GM15510 (cell line): Measurements from ENCODE around the gene KEAP1.

Experiments used
- POLR2A ChIP-seq: IDR thresholded peaks from 3 replicates; pipeline ENCODE4 v1.6.1; 2011; ENCODE audit warnings: borderline replicate concordance; ENCODE audit not compliant: insufficient read length; ENCODE audit errors: extremely low read depth

KEAP1 gene

DNA sequence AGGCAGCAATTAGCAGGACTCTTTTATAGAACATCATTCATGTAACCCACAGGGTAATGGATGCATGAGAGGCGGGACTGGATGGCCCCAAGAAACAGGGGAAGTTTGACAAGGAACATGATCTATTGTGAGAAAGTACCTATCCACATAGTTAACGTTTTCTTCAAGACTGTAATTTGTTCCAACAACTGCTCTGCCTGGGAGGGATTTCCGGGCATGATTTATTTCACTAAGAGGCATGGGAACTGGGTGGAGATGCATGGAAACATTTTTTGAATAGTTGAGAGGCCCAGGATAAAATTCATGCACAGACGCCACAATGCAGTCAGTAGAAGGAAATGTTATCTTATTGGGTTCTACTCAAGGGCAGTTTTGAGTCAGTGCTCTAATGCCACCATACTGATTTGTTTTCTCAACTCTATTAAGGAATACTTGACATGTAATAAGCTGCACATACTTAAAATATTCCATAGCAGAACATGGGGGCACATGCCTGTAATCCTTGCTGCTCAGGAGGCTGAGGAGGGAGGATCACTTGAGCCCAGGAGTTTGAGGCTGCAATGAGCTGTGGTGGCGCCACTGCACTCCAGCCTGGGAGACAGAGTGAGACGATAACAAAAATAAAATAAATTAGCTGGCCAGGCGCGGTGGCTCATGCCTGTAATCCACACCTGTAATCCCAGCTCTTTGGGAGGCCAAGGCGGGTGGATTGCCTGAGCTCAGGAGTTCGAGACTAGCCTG lies 30.7 kb upstream of the KEAP1 start:
- TF ChIP-seq POLR2A = no peak

GRCh38 chr19:10532457-10532856 lies 29.3 kb upstream of the KEAP1 start:
- TF ChIP-seq POLR2A = no peak

DNA sequence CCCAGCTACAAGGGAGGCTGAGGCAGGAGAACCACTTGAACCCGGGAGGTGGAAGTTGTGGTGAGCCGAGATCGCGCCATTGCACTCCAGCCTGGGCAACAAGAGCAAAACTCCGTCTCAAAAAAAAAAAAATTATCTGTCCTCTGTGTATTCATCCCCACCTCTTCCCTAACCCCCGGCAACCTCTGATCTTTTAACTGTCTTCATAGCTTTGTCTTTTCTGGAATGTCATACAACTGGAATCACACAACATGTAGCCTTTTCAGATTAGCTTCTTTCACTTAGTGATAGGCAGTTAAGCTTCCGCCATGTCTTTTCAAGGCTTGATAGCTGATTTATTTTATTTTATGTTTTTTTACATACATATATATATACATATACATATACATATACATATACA lies 22.5 kb upstream of the KEAP1 start:
- TF ChIP-seq POLR2A = no peak

DNA sequence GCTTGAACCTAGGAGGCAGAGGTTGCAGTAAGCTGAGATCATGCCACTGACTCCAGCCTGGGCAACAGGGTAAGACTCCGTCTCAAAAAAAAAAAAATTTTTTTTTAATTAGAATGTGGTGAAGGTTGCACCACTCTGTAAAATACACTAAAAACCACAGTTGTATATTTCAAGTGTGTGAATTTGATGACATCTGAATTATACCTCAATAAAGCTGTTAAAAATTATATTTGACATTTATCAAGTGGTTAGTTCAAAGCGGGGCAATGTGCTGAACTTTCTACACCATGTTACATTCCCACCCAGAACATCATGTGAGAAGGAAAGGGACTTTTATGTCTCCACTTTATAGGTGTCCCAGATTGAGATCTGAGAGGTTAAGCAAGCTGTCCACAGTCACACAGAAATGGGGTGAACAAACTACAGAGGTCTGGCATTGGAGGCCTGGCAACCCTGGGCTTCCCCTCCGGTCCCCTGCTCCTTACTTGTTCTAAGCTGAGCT lies 20.0 kb upstream of the KEAP1 start:
- no peak for TF ChIP-seq POLR2A

GRCh38 chr19:10521461-10522171 lies 18.5 kb upstream of the KEAP1 start:
- TF ChIP-seq POLR2A = no peak

- TF ChIP-seq POLR2A = no peak
These were observed 17.6 kb upstream of the KEAP1 start for GRCh38 chr19:10520652-10521318.

DNA sequence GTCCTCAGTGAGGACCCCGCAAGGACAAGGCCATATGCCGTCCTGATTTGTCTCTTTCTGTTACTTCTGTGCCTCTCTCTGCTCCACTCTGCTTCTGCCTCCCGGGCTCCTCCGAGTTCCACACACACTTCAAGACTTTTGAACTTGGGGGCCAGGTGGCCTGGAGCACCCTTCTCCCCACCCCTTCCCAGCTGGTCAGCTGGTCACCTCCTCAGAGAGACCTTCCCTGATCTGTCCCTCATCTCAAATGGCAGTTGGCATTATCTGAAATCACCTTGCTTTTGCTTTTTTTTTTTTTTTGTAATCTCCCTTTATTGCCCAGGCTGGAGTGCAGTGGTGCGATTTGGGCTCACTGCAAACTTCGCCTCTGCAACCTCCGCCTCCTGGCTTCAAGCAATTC lies 16.3 kb upstream of the KEAP1 start:
- no peak for TF ChIP-seq POLR2A

DNA sequence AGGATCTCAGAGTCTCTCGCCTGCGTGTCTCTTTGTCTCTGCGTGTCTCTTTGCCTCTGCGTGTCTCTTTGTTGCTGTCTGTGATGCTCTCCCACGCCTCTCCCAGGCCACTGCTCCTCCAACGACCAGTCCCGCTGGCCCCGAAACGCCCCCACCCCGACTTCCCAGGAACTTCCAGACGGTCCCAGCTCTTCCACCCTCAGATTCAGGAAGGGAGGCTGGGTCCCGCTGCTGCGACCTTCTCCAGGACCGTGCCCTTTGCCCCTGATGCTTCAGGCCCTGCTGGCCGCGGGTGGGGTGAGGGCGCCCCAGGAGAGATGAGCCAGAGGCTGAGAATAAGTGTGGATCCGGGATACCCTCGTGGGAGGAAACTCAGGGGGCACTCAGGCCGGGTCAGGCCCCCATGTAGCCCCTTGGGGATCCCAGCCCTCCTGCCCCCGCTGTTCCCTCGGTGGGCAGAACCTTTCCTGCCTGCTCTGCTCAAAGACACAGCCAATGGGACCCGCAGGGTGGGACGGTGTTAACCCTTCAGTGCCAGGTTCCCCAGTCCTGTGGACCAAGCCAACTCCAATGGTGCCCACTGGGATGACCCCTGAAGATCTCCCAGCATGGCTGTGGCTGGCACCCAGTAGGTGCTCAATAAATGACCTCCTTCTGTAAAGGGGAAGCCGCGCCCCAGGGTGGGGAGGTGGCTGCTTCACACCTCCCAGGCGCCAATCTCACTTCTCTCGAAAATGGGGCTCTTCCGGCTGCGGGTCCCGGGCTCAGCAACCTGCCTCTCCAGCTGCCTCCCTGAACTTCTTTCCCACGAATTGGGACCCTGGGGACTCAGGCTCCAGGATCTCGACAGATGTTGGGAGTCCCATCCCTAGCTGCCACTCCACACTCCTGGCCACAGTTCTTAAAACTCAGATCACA lies 15.5 kb upstream of the KEAP1 start:
- no peak for TF ChIP-seq POLR2A

- no peak for TF ChIP-seq POLR2A
These were observed 14.7 kb upstream of the KEAP1 start for GRCh38 chr19:10517760-10518443.

DNA sequence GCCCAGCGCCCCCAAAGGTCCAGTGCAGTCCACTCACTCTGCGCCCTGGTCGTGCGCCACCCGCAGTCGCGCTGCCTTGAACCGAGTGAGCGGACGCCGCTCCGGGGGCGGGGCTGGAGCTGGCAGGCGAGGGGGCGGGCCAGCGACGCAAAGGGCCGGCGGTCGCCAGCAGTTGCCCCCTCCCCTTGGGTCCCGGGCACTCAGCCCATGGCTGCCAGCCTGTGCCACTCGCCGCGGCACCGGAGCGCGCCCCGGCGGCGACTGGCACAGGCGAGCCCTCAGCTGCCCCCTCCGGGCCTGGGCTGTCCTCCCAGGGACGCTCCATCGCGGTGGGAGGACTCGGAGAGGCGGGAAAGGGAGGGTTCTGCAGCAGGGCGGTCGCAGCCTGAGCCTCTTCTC lies 14.2 kb upstream of the KEAP1 start, which contains the start of gene S1PR5:
TSS of gene S1PR5 (minus strand) at position 87 of the 399 bp plus-strand sequence. CDS start 2,436 bp downstream, outside the sequence.
- TF ChIP-seq POLR2A = no peak

DNA sequence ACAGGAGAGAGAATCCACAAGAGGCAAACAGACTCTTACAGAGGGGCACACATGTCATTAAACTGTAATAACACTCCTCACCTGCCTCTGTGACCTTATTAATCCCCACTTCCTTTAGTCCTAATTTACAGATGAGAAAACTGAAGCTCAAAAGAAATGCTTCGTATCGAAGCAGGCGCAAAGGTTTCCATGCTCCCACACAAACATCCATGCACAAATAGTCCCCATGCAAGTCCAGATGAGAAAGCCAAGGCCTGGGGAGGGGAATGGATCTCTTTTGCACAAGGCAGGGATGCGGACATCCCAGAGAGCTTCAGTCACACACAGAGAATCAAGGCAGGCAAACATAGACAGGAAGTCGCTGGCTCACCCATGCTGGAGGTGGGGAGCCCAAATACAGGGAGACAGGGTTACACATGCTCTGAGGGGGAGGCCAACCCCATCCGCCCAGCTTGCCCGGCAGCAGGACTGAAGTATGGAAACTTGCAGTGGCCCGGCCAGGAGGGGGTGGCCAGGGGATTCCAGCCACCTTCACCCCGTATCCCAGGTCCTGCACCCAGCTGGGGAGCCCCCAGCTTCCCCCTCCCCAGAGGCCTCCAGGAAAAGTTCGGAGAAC lies 13.6 kb upstream of the KEAP1 start:
- TF ChIP-seq POLR2A = no peak

DNA sequence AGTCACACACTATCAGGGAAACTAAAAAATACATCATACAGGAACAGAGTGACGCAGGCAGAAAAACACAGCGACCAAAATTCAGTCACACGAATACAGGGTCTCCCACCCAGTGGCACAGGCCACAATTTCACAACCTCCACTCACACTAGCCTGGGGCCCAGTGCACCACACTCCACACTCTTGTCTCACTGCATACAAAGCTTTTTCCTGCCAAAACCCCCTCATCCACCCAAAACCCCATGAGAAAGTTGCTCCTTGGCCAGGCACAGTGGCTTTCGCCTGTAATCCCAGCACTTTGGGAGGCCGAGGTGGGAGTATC lies 12.9 kb upstream of the KEAP1 start:
- TF ChIP-seq POLR2A = no peak
